HepG2 (cell line): ENCODE measurements around the gene FGF18. TPM values are rescaled to one million over a fixed set of nuclear protein-coding genes. Genes with fewer than 3 reads are reported as not detected.

Experiments
- ATAC-seq: fragments of 200-7000 bp; cut with Tn5 transposase; 3 replicates; pipeline ENCODE4 v1.9.1; 2020; ENCODE audit warnings: mild to moderate bottlenecking, moderate library complexity
- BruUV-seq: library from RNA; stranded (reverse); fragments of 400-500 nt; replicated peaks from 2 replicates; lab custom pipeline; 2021; lab: Mats Ljungman, UMichigan
- CTCF ChIA-PET: fragments of 300-600 bp; formaldehyde crosslinking; extraction: SDS; loops from one replicate; lab custom pipeline; 2021; ENCODE audit warnings: low total read pairs, inconsistent platforms, low intra/inter-chr PET ratio; lab: Yijun Ruan, JAX
- POLR2A ChIA-PET: fragments of 350-600 bp; sonication (Branson Sonifier 250); formaldehyde crosslinking; loops from one replicate; lab custom pipeline; 2020; ENCODE audit warnings: antibody characterized with exemption, inconsistent platforms; lab: Yijun Ruan, JAX
- DNase-seq: peaks from one replicate; pipeline ENCODE4 v3.0.0-alpha.2; 2015; ENCODE audit warnings: low spot score
- FAIRE-seq: peaks from 3 replicates; lab custom pipeline; 2011; peaks lifted over from hg19 to GRCh38; lab: Jason Lieb, UNC
- H2AFZ ChIP-seq: one replicate; pipeline ENCODE4 v1.6.1; 2011; ENCODE audit warnings: low read length, inconsistent platforms
- H3K27ac ChIP-seq: fragments of 300-600 bp; 3 replicates; pipeline ENCODE4 v1.8.0; 2011; ENCODE audit warnings: mixed run types, mild to moderate bottlenecking, mixed read lengths, low read length, inconsistent platforms; ENCODE audit not compliant: insufficient read depth; ENCODE audit errors: extremely low read length
- H3K27me3 ChIP-seq, 2 experiments: fragments of 200-600 bp in 1 of 2; 2 replicates in 1 of 2; 3 replicates in 1 of 2; pipeline versions ENCODE4 v1.6.0 to v1.8.0; 2011; ENCODE audit warnings: low read length in 2 of 2, mild to moderate bottlenecking in 2 of 2, moderate library complexity in 2 of 2, inconsistent platforms in 1 of 2; ENCODE audit not compliant: insufficient read depth in 2 of 2, control insufficient read depth in 1 of 2
- H3K36me3 ChIP-seq, 2 experiments: fragments of 200-600 bp in 1 of 2; replicated peaks in 1 of 2; 2 replicates in 1 of 2; 3 replicates in 1 of 2; pipeline versions ENCODE4 v1.5.1 to v1.8.0; 2011; ENCODE audit warnings: low read length in 2 of 2, inconsistent platforms in 1 of 2; ENCODE audit not compliant: insufficient read depth in 2 of 2, control insufficient read depth in 1 of 2
- H3K4me1 ChIP-seq: 2 replicates; pipeline ENCODE4 v1.5.1; 2012; ENCODE audit warnings: low read length, inconsistent platforms; ENCODE audit not compliant: insufficient read depth
- H3K4me2 ChIP-seq: 2 replicates; pipeline ENCODE4 v1.6.0; 2011; ENCODE audit warnings: low read depth, low read length, inconsistent platforms
- H3K4me3 ChIP-seq, 3 experiments: fragments of 200-600 bp in 1 of 3; sonication (generic), shearing (Covaris generic) in 1 of 3; replicated peaks in 1 of 3; 2 replicates each; pipeline ENCODE4 v1.5.1; 2011 to 2016; ENCODE audit warnings: low read length in 3 of 3, inconsistent platforms in 2 of 3, low read depth in 2 of 3, mild to moderate bottlenecking in 2 of 3, control low read depth in 1 of 3, mixed read lengths in 1 of 3; ENCODE audit not compliant: insufficient read depth in 1 of 3
- H3K79me2 ChIP-seq: one replicate; pipeline ENCODE4 v1.6.1; 2011; ENCODE audit warnings: low read length, inconsistent platforms; ENCODE audit not compliant: insufficient read depth
- H3K9ac ChIP-seq: 2 replicates; pipeline ENCODE4 v1.6.0; 2011; ENCODE audit warnings: mild to moderate bottlenecking, low read depth, low read length, inconsistent platforms; ENCODE audit not compliant: insufficient read depth
- H3K9me3 ChIP-seq: 2 replicates; pipeline ENCODE4 v1.5.1; 2012; ENCODE audit warnings: mild to moderate bottlenecking, low read length
- H4K20me1 ChIP-seq: 2 replicates; pipeline ENCODE4 v1.6.0; 2011; ENCODE audit warnings: inconsistent platforms, mild to moderate bottlenecking, low read length, moderate library complexity; ENCODE audit not compliant: insufficient read depth
- CCDC6 ChIP-seq: sonication (generic); formaldehyde crosslinking; IDR thresholded peaks from 2 replicates; pipeline ENCODE4 v1.8.1; 2022; ENCODE audit warnings: mild to moderate bottlenecking, missing genetic modification reagents, moderate library complexity
- KMT2A ChIP-seq: sonication (generic); formaldehyde crosslinking; IDR thresholded peaks from 2 replicates; pipeline ENCODE4 v1.4.0; 2020; ENCODE audit warnings: missing genetic modification reagents
- ZFX ChIP-seq: sonication (generic); formaldehyde crosslinking; IDR thresholded peaks from 2 replicates; pipeline ENCODE4 v1.4.0; 2020; ENCODE audit warnings: mild to moderate bottlenecking, low read depth, missing genetic modification reagents, moderate library complexity
- WGBS: methylation state at CpG from one replicate; pipeline ENCODE4 v1.1.6; 2017; ENCODE audit warnings: low lambda C conversion rate; 5-methylcytosine and 5-hydroxymethylcytosine counted together
- in situ Hi-C: cut with HindIII; loops from 2 replicates; pipeline ENCODE4 v1.10.0; 2017; ENCODE audit warnings: low pct_unique_long_range_greater_than_20kb; ENCODE audit not compliant: extremely low pct_ligation_motif_present
- intact Hi-C: fragments of 100-400 bp; cut with micrococcal nuclease; formaldehyde crosslinking; loops from one replicate; pipeline ENCODE4 v1.10.0; 2022; ENCODE audit not compliant: unreplicated experiment
- polyA plus RNA-seq, 8 experiments: library from polyadenylated mRNA; depleted of rRNA in 3 of 8; stranded (reverse) in 7 of 8; unstranded in 1 of 8; fragments of >200 nt; fragmentation: Illumina TruSeq in 4 of 8; extraction: Trizol in 4 of 8; gene quantifications; 2 replicates each; pipeline versions ENCODE4 v1.2.1 to v1.2.3, GENCODE V29; 2011 to 2016; ENCODE audit warnings: low read depth in 4 of 8, missing spikeins in 1 of 8, mixed read lengths in 1 of 8; ENCODE audit not compliant: insufficient read depth in 1 of 8
- total RNA-seq, 5 experiments: library from RNA; depleted of rRNA; stranded (reverse); fragments of >200 nt; fragmentation: Illumina TruSeq; extraction: Trizol; gene quantifications; 2 replicates each; pipeline ENCODE4 v1.2.3, GENCODE V29; 2016; ENCODE audit warnings: low read depth in 1 of 5
- TF ChIP-seq, protein P1 (sequence below): sonication (generic); formaldehyde crosslinking; IDR thresholded peaks from 2 replicates; pipeline ENCODE4 v1.4.0; 2020; ENCODE audit warnings: missing genetic modification reagents, borderline replicate concordance
- TF ChIP-seq, protein P2 (sequence below): sonication (generic); formaldehyde crosslinking; IDR thresholded peaks from 2 replicates; pipeline ENCODE4 v1.8.0; 2022; ENCODE audit warnings: mild to moderate bottlenecking, missing genetic modification reagents; ENCODE audit not compliant: insufficient replicate concordance
- TF ChIP-seq, protein P3 (sequence below): sonication (generic); formaldehyde crosslinking; IDR thresholded peaks from 2 replicates; pipeline ENCODE4 v1.4.0; 2020; ENCODE audit warnings: missing genetic modification reagents

FGF18 gene
- total and polyA plus RNA-seq, 2 of the 13 experiments (the other 11 are each of a cell fraction or from before 2014, with no cell fraction given): not detected

- TF ChIP-seq, protein P1, sequence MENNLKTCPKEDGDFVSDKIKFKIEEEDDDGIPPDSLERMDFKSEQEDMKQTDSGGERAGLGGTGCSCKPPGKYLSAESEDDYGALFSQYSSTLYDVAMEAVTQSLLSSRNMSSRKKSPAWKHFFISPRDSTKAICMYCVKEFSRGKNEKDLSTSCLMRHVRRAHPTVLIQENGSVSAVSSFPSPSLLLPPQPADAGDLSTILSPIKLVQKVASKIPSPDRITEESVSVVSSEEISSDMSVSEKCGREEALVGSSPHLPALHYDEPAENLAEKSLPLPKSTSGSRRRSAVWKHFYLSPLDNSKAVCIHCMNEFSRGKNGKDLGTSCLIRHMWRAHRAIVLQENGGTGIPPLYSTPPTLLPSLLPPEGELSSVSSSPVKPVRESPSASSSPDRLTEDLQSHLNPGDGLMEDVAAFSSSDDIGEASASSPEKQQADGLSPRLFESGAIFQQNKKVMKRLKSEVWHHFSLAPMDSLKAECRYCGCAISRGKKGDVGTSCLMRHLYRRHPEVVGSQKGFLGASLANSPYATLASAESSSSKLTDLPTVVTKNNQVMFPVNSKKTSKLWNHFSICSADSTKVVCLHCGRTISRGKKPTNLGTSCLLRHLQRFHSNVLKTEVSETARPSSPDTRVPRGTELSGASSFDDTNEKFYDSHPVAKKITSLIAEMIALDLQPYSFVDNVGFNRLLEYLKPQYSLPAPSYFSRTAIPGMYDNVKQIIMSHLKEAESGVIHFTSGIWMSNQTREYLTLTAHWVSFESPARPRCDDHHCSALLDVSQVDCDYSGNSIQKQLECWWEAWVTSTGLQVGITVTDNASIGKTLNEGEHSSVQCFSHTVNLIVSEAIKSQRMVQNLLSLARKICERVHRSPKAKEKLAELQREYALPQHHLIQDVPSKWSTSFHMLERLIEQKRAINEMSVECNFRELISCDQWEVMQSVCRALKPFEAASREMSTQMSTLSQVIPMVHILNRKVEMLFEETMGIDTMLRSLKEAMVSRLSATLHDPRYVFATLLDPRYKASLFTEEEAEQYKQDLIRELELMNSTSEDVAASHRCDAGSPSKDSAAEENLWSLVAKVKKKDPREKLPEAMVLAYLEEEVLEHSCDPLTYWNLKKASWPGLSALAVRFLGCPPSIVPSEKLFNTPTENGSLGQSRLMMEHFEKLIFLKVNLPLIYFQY (CRISPR knock-in tag): no peak
- TF ChIP-seq, protein P2, sequence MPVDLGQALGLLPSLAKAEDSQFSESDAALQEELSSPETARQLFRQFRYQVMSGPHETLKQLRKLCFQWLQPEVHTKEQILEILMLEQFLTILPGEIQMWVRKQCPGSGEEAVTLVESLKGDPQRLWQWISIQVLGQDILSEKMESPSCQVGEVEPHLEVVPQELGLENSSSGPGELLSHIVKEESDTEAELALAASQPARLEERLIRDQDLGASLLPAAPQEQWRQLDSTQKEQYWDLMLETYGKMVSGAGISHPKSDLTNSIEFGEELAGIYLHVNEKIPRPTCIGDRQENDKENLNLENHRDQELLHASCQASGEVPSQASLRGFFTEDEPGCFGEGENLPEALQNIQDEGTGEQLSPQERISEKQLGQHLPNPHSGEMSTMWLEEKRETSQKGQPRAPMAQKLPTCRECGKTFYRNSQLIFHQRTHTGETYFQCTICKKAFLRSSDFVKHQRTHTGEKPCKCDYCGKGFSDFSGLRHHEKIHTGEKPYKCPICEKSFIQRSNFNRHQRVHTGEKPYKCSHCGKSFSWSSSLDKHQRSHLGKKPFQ (CRISPR knock-in tag): no peak
- TF ChIP-seq, all 625 proteins: peak for 0
Observed at GRCh38 chr5:171435908-171436307, 16.5 kb downstream of the FGF18 start (continued).

DNA sequence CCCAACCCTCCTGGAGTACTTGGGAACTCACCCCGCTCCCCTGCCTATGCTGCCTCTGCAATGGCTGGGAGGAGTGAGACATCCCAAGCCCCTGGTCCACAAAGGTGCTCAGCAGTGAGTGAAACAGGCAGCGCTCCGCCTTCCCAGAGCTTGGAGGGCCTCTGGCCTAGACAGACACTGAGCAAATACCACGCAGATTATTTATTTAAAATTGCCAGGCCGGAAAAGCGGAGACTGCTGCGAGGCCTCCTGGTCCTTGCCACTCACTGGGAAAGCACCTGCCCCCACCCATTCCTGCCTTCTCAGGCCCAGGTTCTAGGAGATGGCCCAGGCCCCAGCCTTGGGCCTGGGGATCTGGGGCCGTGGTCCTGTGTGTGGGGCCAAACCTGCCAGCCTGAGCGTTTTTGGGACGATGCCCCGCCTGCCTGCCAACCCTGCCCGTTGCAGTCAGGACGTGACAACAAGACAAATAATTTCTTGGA is 17.4 kb downstream of the FGF18 start:
- CTCF ChIA-PET: no interaction called here
- H4K20me1 ChIP-seq: no peaks in the 10 kb centered on the region
- FAIRE-seq: no peak
- peaks cover 27% of the 10 kb centered on the region for H3K4me1 ChIP-seq
- in situ Hi-C loops: no loop called here
- no peak overlapping the region for H3K27ac ChIP-seq
- TF ChIP-seq, protein P3, sequence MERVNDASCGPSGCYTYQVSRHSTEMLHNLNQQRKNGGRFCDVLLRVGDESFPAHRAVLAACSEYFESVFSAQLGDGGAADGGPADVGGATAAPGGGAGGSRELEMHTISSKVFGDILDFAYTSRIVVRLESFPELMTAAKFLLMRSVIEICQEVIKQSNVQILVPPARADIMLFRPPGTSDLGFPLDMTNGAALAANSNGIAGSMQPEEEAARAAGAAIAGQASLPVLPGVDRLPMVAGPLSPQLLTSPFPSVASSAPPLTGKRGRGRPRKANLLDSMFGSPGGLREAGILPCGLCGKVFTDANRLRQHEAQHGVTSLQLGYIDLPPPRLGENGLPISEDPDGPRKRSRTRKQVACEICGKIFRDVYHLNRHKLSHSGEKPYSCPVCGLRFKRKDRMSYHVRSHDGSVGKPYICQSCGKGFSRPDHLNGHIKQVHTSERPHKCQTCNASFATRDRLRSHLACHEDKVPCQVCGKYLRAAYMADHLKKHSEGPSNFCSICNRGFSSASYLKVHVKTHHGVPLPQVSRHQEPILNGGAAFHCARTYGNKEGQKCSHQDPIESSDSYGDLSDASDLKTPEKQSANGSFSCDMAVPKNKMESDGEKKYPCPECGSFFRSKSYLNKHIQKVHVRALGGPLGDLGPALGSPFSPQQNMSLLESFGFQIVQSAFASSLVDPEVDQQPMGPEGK: 0 out of 2 replicates have a peak, but pooled peaks have one; percentile 2
- TF ChIP-seq CCDC6 (CRISPR knock-in tag): no peak
- 0 out of 2 replicates have a peak, but pooled peaks have one; percentile 41 for TF ChIP-seq ZFX (CRISPR knock-in tag)
- TF ChIP-seq KMT2A (CRISPR knock-in tag): no peak
- H3K4me2 ChIP-seq: peak overlapping the region; percentile 57; the same call in 1 of the 2 replicates
- BruUV-seq: no TSS peak
- 13% methylated on average over 3 of the region's 13 CpGs for WGBS
- H3K27me3 ChIP-seq: peaks cover 0 to 12% of the 10 kb centered on the region in 2 experiments; a peak in 1 of 5 replicates
- H3K36me3 ChIP-seq: no peaks in the 10 kb centered on the region
- POLR2A ChIA-PET: no interaction called here
- peak overlapping the region in 1 of 3 experiments; percentile 44; a peak in 1 of 6 replicates for H3K4me3 ChIP-seq
- H3K79me2 ChIP-seq: no peaks in the 10 kb centered on the region
- no peak overlapping the region for H3K9ac ChIP-seq
- DNase-seq: no peak
- H3K9me3 ChIP-seq: no peaks in the 10 kb centered on the region
- intact Hi-C loops: no loop called here
- peak; percentile 55 for ATAC-seq
- H2AFZ ChIP-seq: no peak overlapping the region
